PC-3 (cell line): ENCODE measurements around the gene C6orf163. TPM values are rescaled to one million over a fixed set of nuclear protein-coding genes. Genes with fewer than 3 reads are reported as not detected.

Experiments
- ATAC-seq: fragments of 200-7000 bp; cut with Tn5 transposase; 2 replicates; pipeline ENCODE4 v1.9.1; 2020; ENCODE audit warnings: mild to moderate bottlenecking, moderate library complexity
- BruUV-seq: library from RNA; stranded (reverse); fragments of 400-500 nt; replicated peaks from 2 replicates; lab custom pipeline; 2021; lab: Mats Ljungman, UMichigan
- CTCF ChIA-PET: fragments of 300-600 bp; sonication (Branson Sonifier 250); formaldehyde crosslinking; loops from one replicate; lab custom pipeline; 2022; ENCODE audit warnings: antibody characterized with exemption; lab: Charles Lee
- POLR2A ChIA-PET: fragments of 300-600 bp; sonication (Branson Sonifier 250); formaldehyde crosslinking; loops from one replicate; lab custom pipeline; 2022; ENCODE audit warnings: antibody characterized with exemption; ENCODE audit not compliant: unreplicated experiment; lab: Charles Lee
- DNase-seq: peaks from one replicate; pipeline ENCODE4 v3.0.0-alpha.2; 2015
- H2AFZ ChIP-seq: fragments of 300-600 bp; sonication (generic); 2 replicates; pipeline ENCODE4 v1.6.0; 2016; ENCODE audit warnings: antibody characterized with exemption, low read length
- H3F3A ChIP-seq: fragments of 300-600 bp; sonication (generic); one replicate; pipeline ENCODE4 v1.6.0; 2017; ENCODE audit warnings: antibody characterized with exemption, low read length, control low read depth, mild to moderate bottlenecking; ENCODE audit not compliant: unreplicated experiment
- H3K27ac ChIP-seq: fragments of 300-600 bp; sonication (generic); 2 replicates; pipeline ENCODE4 v1.5.1; 2016; ENCODE audit warnings: mild to moderate bottlenecking, low read length
- H3K27me3 ChIP-seq: fragments of 300-600 bp; sonication (generic); 2 replicates; pipeline ENCODE4 v1.6.1; 2016; ENCODE audit warnings: low read length, mixed read lengths
- H3K36me3 ChIP-seq: fragments of 300-600 bp; sonication (generic); 2 replicates; pipeline ENCODE4 v1.6.1; 2016; ENCODE audit warnings: low read depth, mixed run types, low read length, mixed read lengths
- H3K4me1 ChIP-seq: fragments of 300-600 bp; sonication (generic); 2 replicates; pipeline ENCODE4 v1.5.1; 2016; ENCODE audit warnings: low read length; ENCODE audit not compliant: insufficient read depth
- H3K4me2 ChIP-seq: fragments of 300-600 bp; sonication (generic); 2 replicates; pipeline ENCODE4 v1.6.0; 2016; ENCODE audit warnings: low read length
- H3K4me3 ChIP-seq: fragments of 300-600 bp; sonication (generic); 2 replicates; pipeline ENCODE4 v1.5.1; 2016; ENCODE audit warnings: mild to moderate bottlenecking, low read length, mixed read lengths
- H3K79me2 ChIP-seq: fragments of 300-600 bp; sonication (generic); 2 replicates; pipeline ENCODE4 v1.6.1; 2017; ENCODE audit warnings: low read length, mixed read lengths
- H3K9ac ChIP-seq: fragments of 300-600 bp; sonication (generic); 2 replicates; pipeline ENCODE4 v1.6.0; 2016; ENCODE audit warnings: mild to moderate bottlenecking, low read length
- H3K9me2 ChIP-seq: fragments of 300-600 bp; sonication (generic); replicated peaks from 2 replicates; pipeline ENCODE4 v1.6.1; 2016; ENCODE audit warnings: mixed run types, low read length, mixed read lengths
- H3K9me3 ChIP-seq: fragments of 300-600 bp; sonication (generic); 2 replicates; pipeline ENCODE4 v1.6.1; 2016; ENCODE audit warnings: low read length, mixed read lengths
- H4K20me1 ChIP-seq: fragments of 300-600 bp; sonication (generic); 2 replicates; pipeline ENCODE4 v1.6.1; 2016; ENCODE audit warnings: low read length, mixed read lengths
- CTCF ChIP-seq: fragments of 300-600 bp; sonication (generic); conservative IDR thresholded peaks from 2 replicates; pipeline ENCODE4 v1.5.1; 2017; ENCODE audit warnings: antibody characterized with exemption, low read depth, mild to moderate bottlenecking, low read length
- EZH2 ChIP-seq: fragments of 300-600 bp; sonication (generic); IDR thresholded peaks from one replicate; pipeline ENCODE4 v1.6.1; 2017; ENCODE audit warnings: antibody characterized with exemption, mild to moderate bottlenecking, low read length; ENCODE audit not compliant: unreplicated experiment
- EZH2phosphoT487 ChIP-seq: fragments of 300-600 bp; sonication (generic); IDR thresholded peaks from 2 replicates; pipeline ENCODE4 v1.6.1; 2018; ENCODE audit warnings: mild to moderate bottlenecking, antibody characterized with exemption, low read length, borderline replicate concordance
- intact Hi-C: fragments of 100-400 bp; cut with micrococcal nuclease; formaldehyde crosslinking; loops from 2 replicates; pipeline ENCODE4 v1.9.0; 2023
- total RNA-seq: library from RNA; depleted of rRNA; stranded (reverse); fragments of >200 nt; gene quantifications from 2 replicates; pipeline ENCODE4 v1.2.3, GENCODE V29; 2014

C6orf163 gene
- total RNA-seq, 1 experiment from 2014 or later = 0.62 TPM

- Histone ChIP-seq H3K9ac (no peak overlapping the region), H3K9me2 (no peaks in the 10 kb centered on the region), H3K9me3 (no peaks in the 10 kb centered on the region), H4K20me1 (no peaks in the 10 kb centered on the region), H3K36me3 (no peaks in the 10 kb centered on the region), H3F3A (no peaks in the 10 kb centered on the region), H3K79me2 (no peaks in the 10 kb centered on the region), H3K4me3 (no peak overlapping the region), H3K27ac (no peak overlapping the region), H2AFZ (no peak overlapping the region), H3K27me3 (no peaks in the 10 kb centered on the region), H3K4me1 (no peaks in the 10 kb centered on the region), H3K4me2 (no peak overlapping the region)
- no peak for TF ChIP-seq EZH2
- ATAC-seq (no peak), DNase-seq (no peak)
- no TSS peak for BruUV-seq
- CTCF ChIA-PET = no interaction called here
- POLR2A ChIA-PET = no interaction called here
- intact Hi-C loops = no loop called here
Measured at GRCh38 chr6:87351583-87351982, 7.0 kb downstream of the C6orf163 start.

GRCh38 chr6:87356181-87356580, 11.6 kb downstream of the C6orf163 start:
- H3F3A ChIP-seq = no peaks in the 10 kb centered on the region
- H3K27me3 ChIP-seq = no peaks in the 10 kb centered on the region
- no peaks in the 10 kb centered on the region for H3K79me2 ChIP-seq
- no peak overlapping the region for H2AFZ ChIP-seq
- no peak for TF ChIP-seq EZH2phosphoT487
- no peak for TF ChIP-seq EZH2
- TF ChIP-seq CTCF = no peak
- no peaks in the 10 kb centered on the region for H4K20me1 ChIP-seq
- no peaks in the 10 kb centered on the region for H3K9me2 ChIP-seq
- H3K27ac ChIP-seq = no peak overlapping the region
- H3K4me1 ChIP-seq = no peaks in the 10 kb centered on the region
- H3K9me3 ChIP-seq = no peaks in the 10 kb centered on the region
- no peaks in the 10 kb centered on the region for H3K36me3 ChIP-seq
- no TSS peak for BruUV-seq
- H3K9ac ChIP-seq = no peak overlapping the region
- H3K4me3 ChIP-seq = no peak overlapping the region
- ATAC-seq (no peak), DNase-seq (no peak)
- POLR2A ChIA-PET = no interaction called here
- no peak overlapping the region for H3K4me2 ChIP-seq
- CTCF ChIA-PET = no interaction called here
- intact Hi-C loops = no loop called here

GRCh38 chr6:87357479-87358196, 13.0 kb downstream of the C6orf163 start:
- H3K36me3 ChIP-seq = no peaks in the 10 kb centered on the region
- ATAC-seq (no peak), DNase-seq (no peak)
- POLR2A ChIA-PET = no interaction called here
- CTCF ChIA-PET = no interaction called here
- BruUV-seq = no TSS peak
- no peaks in the 10 kb centered on the region for H4K20me1 ChIP-seq
- intact Hi-C loops = no loop called here
- no peak overlapping the region for H3K27ac ChIP-seq
- no peak overlapping the region for H3K4me3 ChIP-seq
- no peaks in the 10 kb centered on the region for H3K9me2 ChIP-seq
- H3K4me2 ChIP-seq = no peak overlapping the region
- no peak overlapping the region for H2AFZ ChIP-seq
- no peaks in the 10 kb centered on the region for H3K4me1 ChIP-seq
- TF ChIP-seq EZH2 (no peak), CTCF (no peak), EZH2phosphoT487 (no peak)
- H3F3A ChIP-seq = no peaks in the 10 kb centered on the region
- H3K79me2 ChIP-seq = no peaks in the 10 kb centered on the region
- H3K27me3 ChIP-seq = no peaks in the 10 kb centered on the region
- H3K9ac ChIP-seq = no peak overlapping the region
- no peaks in the 10 kb centered on the region for H3K9me3 ChIP-seq
